A549 (cell line): ENCODE measurements around the gene ADSS1. TPM values are rescaled to one million over a fixed set of nuclear protein-coding genes. Genes with fewer than 3 reads are reported as not detected.

Experiments used
- ATAC-seq, 2 experiments: fragments of 200-7000 bp in 1 of 2; fragments of >200 bp in 1 of 2; cut with Nextera tagmentation in 1 of 2; cut with Tn5 transposase in 1 of 2; 3 replicates each; pipeline versions ENCODE4 v1.8.0 to v1.9.1; 2018 to 2020; ENCODE audit warnings: mild to moderate bottlenecking in 1 of 2, moderate library complexity in 1 of 2
- CTCF ChIA-PET: fragments of 300-600 bp; sonication (Branson Sonifier 250); formaldehyde crosslinking; extraction: SDS; loops from one replicate; lab custom pipeline; 2021; ENCODE audit warnings: antibody characterized with exemption, inconsistent platforms; lab: Yijun Ruan, JAX
- POLR2A ChIA-PET: fragments of 350-600 bp; formaldehyde crosslinking; extraction: SDS; loops from one replicate; lab custom pipeline; 2021; ENCODE audit warnings: antibody characterized with exemption, inconsistent platforms; lab: Yijun Ruan, JAX
- DNase-seq, 2 experiments: peaks; one replicate each; pipeline versions ENCODE4 v3.0.0 to v3.0.0-alpha.2; 2011 to 2016; ENCODE audit warnings: low read depth in 1 of 2, low spot score in 1 of 2
- FAIRE-seq: peaks from 2 replicates; lab custom pipeline; 2011; peaks lifted over from hg19 to GRCh38; lab: Jason Lieb, UNC
- H3K27ac ChIP-seq, 2 experiments: fragments of >200 bp; sonication (Bioruptor Twin); formaldehyde crosslinking; 3 replicates each; pipeline ENCODE4 v1.5.1; 2016 to 2017
- H3K4me1 ChIP-seq: fragments of >200 bp; sonication (Bioruptor Twin); formaldehyde crosslinking; 3 replicates; pipeline ENCODE4 v1.6.1; 2016
- H3K4me2 ChIP-seq: fragments of >200 bp; sonication (Bioruptor Twin); formaldehyde crosslinking; 3 replicates; pipeline ENCODE4 v1.6.1; 2016
- H3K4me3 ChIP-seq: fragments of >200 bp; sonication (Bioruptor Twin); formaldehyde crosslinking; 3 replicates; pipeline ENCODE4 v1.5.1; 2016
- H3K9me3 ChIP-seq: fragments of >200 bp; sonication (Bioruptor Twin); formaldehyde crosslinking; 3 replicates; pipeline ENCODE4 v1.6.1; 2016
- BHLHE40 ChIP-seq: IDR thresholded peaks from 2 replicates; pipeline ENCODE4 v1.6.1; 2012; ENCODE audit warnings: low read depth, low read length, inconsistent platforms
- CBX2 ChIP-seq: fragments of 200-600 bp; sonication (generic); IDR thresholded peaks from 2 replicates; pipeline ENCODE4 v1.6.1; 2016; ENCODE audit warnings: low read depth, mild to moderate bottlenecking, borderline replicate concordance
- CHD2 ChIP-seq: fragments of 150-350 bp; IDR thresholded peaks from 2 replicates; pipeline ENCODE4 v1.6.1; 2014; ENCODE audit warnings: low read length; ENCODE audit not compliant: partially characterized antibody
- EHMT2 ChIP-seq: fragments of 200-600 bp; sonication (generic); IDR thresholded peaks from 2 replicates; pipeline ENCODE4 v1.6.1; 2016; ENCODE audit warnings: antibody characterized with exemption, low read depth, mild to moderate bottlenecking, moderate library complexity
- ELK1 ChIP-seq: fragments of 150-350 bp; IDR thresholded peaks from 2 replicates; pipeline ENCODE4 v1.6.1; 2014; ENCODE audit warnings: low read depth, mild to moderate bottlenecking, low read length
- FOSL2 ChIP-seq, 2 experiments: fragments of 450-650 bp in 1 of 2; fragments of >200 bp in 1 of 2; sonication (Bioruptor Twin) in 1 of 2; formaldehyde crosslinking; IDR thresholded peaks; 2 replicates each; pipeline versions ENCODE4 v1.5.0 to v1.6.1; 2016 to 2020; ENCODE audit warnings: mild to moderate bottlenecking in 1 of 2, moderate library complexity in 1 of 2
- GATA3 ChIP-seq: IDR thresholded peaks from 2 replicates; pipeline ENCODE4 v1.6.1; 2012; ENCODE audit warnings: borderline replicate concordance
- HDAC2 ChIP-seq: fragments of 200-600 bp; sonication (generic); IDR thresholded peaks from 2 replicates; pipeline ENCODE4 v1.6.1; 2016
- HES2 ChIP-seq: fragments of >200 bp; sonication (Bioruptor Twin); formaldehyde crosslinking; IDR thresholded peaks from 2 replicates; pipeline ENCODE4 v1.6.1; 2016
- HOXB13 ChIP-seq: fragments of 250-450 bp; sonication (Bioruptor Pico); IDR thresholded peaks from 2 replicates; pipeline ENCODE4 v1.5.0; 2020; ENCODE audit warnings: low read depth, mild to moderate bottlenecking, moderate library complexity
- HOXB5 ChIP-seq: fragments of 250-450 bp; sonication (Bioruptor Pico); IDR thresholded peaks from 2 replicates; pipeline ENCODE4 v1.5.0; 2020; ENCODE audit warnings: mild to moderate bottlenecking, moderate library complexity
- JUN ChIP-seq, 2 experiments: fragments of >200 bp; sonication (Bioruptor Twin); formaldehyde crosslinking; IDR thresholded peaks; 2 replicates in 1 of 2; 3 replicates in 1 of 2; pipeline ENCODE4 v1.6.1; 2016 to 2017
- KDM1A ChIP-seq: fragments of 200-600 bp; sonication (generic); IDR thresholded peaks from 2 replicates; pipeline ENCODE4 v1.6.1; 2016; ENCODE audit warnings: low read depth, mild to moderate bottlenecking
- KDM5A ChIP-seq: fragments of 200-600 bp; sonication (generic); IDR thresholded peaks from 2 replicates; pipeline ENCODE4 v1.6.1; 2016; ENCODE audit warnings: antibody characterized with exemption, mild to moderate bottlenecking
- MAZ ChIP-seq: fragments of 150-350 bp; IDR thresholded peaks from 2 replicates; pipeline ENCODE4 v1.6.1; 2014; ENCODE audit warnings: antibody characterized with exemption, low read depth, low read length, borderline replicate concordance
- NFE2L2 ChIP-seq: fragments of 150-350 bp; conservative IDR thresholded peaks from 2 replicates; pipeline ENCODE4 v1.6.1; 2014; ENCODE audit warnings: low read length
- PHF8 ChIP-seq: fragments of 200-600 bp; sonication (generic); IDR thresholded peaks from 2 replicates; pipeline ENCODE4 v1.6.1; 2016; ENCODE audit warnings: low read depth, mild to moderate bottlenecking, antibody characterized with exemption, moderate library complexity, borderline replicate concordance
- POLR2A ChIP-seq: IDR thresholded peaks from 2 replicates; pipeline ENCODE4 v1.6.1; 2012; ENCODE audit warnings: mild to moderate bottlenecking, low read length
- RCOR1 ChIP-seq: fragments of 150-350 bp; IDR thresholded peaks from 2 replicates; pipeline ENCODE4 v1.6.1; 2014; ENCODE audit warnings: antibody characterized with exemption, low read length, low read depth
- SREBF2 ChIP-seq: fragments of 450-650 bp; IDR thresholded peaks from 2 replicates; pipeline ENCODE4 v1.6.1; 2014; ENCODE audit warnings: mild to moderate bottlenecking, moderate library complexity
- TFCP2L1 ChIP-seq: fragments of 250-450 bp; sonication (Bioruptor Pico); IDR thresholded peaks from 2 replicates; pipeline ENCODE4 v1.5.0; 2021; ENCODE audit warnings: mild to moderate bottlenecking
- TP53 ChIP-seq: fragments of 250-450 bp; sonication (Bioruptor Pico); IDR thresholded peaks from 2 replicates; pipeline ENCODE4 v1.5.0; 2021; ENCODE audit warnings: mild to moderate bottlenecking, moderate library complexity
- ZC3H11A ChIP-seq: fragments of 450-650 bp; IDR thresholded peaks from 2 replicates; pipeline ENCODE4 v1.6.1; 2014; ENCODE audit warnings: antibody characterized with exemption, mild to moderate bottlenecking
- ZSCAN20 ChIP-seq: fragments of 250-450 bp; sonication (Bioruptor Pico); IDR thresholded peaks from 2 replicates; pipeline ENCODE4 v1.8.0; 2022; ENCODE audit warnings: mild to moderate bottlenecking, moderate library complexity
- WGBS: methylation state at CpG from one replicate; pipeline ENCODE4 v1.1.6; 2017; ENCODE audit errors: missing lambda C conversion rate; 5-methylcytosine and 5-hydroxymethylcytosine counted together
- polyA plus RNA-seq, 4 experiments: library from polyadenylated mRNA; depleted of rRNA in 3 of 4; stranded (reverse); fragments of >200 nt; fragmentation: RNase III in 1 of 4; extraction: RNeasy Plus Mini Kit Qiagen cat#74134 plus additional on column Dnase treatment in 1 of 4; gene quantifications; 2 replicates in 3 of 4; 3 replicates in 1 of 4; pipeline ENCODE4 v1.2.3, GENCODE V29; 2011 to 2017

ADSS1 gene
- polyA plus RNA-seq, 2 of the 4 experiments (the other 2 are of a cell fraction), result 6.2 to 10.1 TPM

- CTCF ChIA-PET, result interaction anchor here (1.1 to 6.1 kb wide), 3 partner anchors 17 to 39 kb away, joined by 4 to 48 read pairs (median 9); no protein-coding TSS in a partner anchor
- 88% methylated on average over 23 of the region's 30 CpGs for WGBS
These were observed 63.0 kb downstream of the ADSS1 start for GRCh38 chr14:104786726-104787675.

GRCh38 chr14:104787736-104788135, 63.7 kb downstream of the ADSS1 start:
- no peak for TF ChIP-seq NFE2L2
- TF ChIP-seq GATA3, result no peak
- TF ChIP-seq CHD2, result no peak
- TF ChIP-seq KDM1A, result no peak
- TF ChIP-seq CBX2, result no peak
- TF ChIP-seq HOXB5 (CRISPR knock-in tag), result no peak
- no peak for TF ChIP-seq RCOR1
- TF ChIP-seq HOXB13, result no peak
- no peak for TF ChIP-seq TFCP2L1 (CRISPR knock-in tag)
- TF ChIP-seq FOSL2 (IDR thresholded peaks at IDR 0.05), result no peak
- no peak for TF ChIP-seq FOSL2 (CRISPR knock-in tag; IDR thresholded peaks at IDR 0.05)
- no peak for TF ChIP-seq EHMT2
- TF ChIP-seq JUN (IDR thresholded peaks at IDR 0.05), result no peak
- no peak for TF ChIP-seq ELK1
- no peak for TF ChIP-seq BHLHE40
- TF ChIP-seq SREBF2, result no peak
- no peak for TF ChIP-seq ZSCAN20 (CRISPR knock-in tag)
- TF ChIP-seq, all 56 proteins: peak for 0
- 94% methylated on average over 4 of the region's 7 CpGs for WGBS
- CTCF ChIA-PET, result interaction anchor here (1.3 to 6.1 kb wide), 3 partner anchors 12 to 38 kb away, joined by 4 to 48 read pairs (median 9); no protein-coding TSS in a partner anchor
- POLR2A ChIA-PET, result no interaction called here
- no peak for FAIRE-seq
- no peak for DNase-seq
- no peak for ATAC-seq
- Histone ChIP-seq H3K4me3 (no peak overlapping the region), H3K4me2 (no peak overlapping the region), H3K4me1 (peaks cover 18% of the 10 kb centered on the region; the same call in 2 of the 3 replicates), H3K9me3 (no peaks in the 10 kb centered on the region), H3K27ac (no peak overlapping the region)

More at GRCh38 chr14:104786726-104787675, 63.0 kb downstream of the ADSS1 start:
- no peak overlapping the region for H3K4me2 ChIP-seq
- DNase-seq (no peak), FAIRE-seq (no peak), ATAC-seq (no peak)
- no peaks in the 10 kb centered on the region for H3K9me3 ChIP-seq
- peaks cover 11% of the 10 kb centered on the region; the same call in 1 of the 3 replicates for H3K4me1 ChIP-seq
- POLR2A ChIA-PET, result no interaction called here
- no peak for TF ChIP-seq HDAC2
- no peak for TF ChIP-seq CBX2
- no peak for TF ChIP-seq NFE2L2
- no peak for TF ChIP-seq TP53
- TF ChIP-seq KDM1A, result no peak
- TF ChIP-seq TFCP2L1 (CRISPR knock-in tag), result no peak
- TF ChIP-seq HES2, result no peak
- no peak for TF ChIP-seq KDM5A
- TF ChIP-seq POLR2A, result no peak
- no peak for TF ChIP-seq HOXB13
- no peak for TF ChIP-seq MAZ
- TF ChIP-seq PHF8, result no peak
- TF ChIP-seq ZC3H11A, result no peak
- TF ChIP-seq FOSL2 (IDR thresholded peaks at IDR 0.05), result no peak
- TF ChIP-seq FOSL2 (CRISPR knock-in tag; IDR thresholded peaks at IDR 0.05), result no peak
- no peak overlapping the region for H3K4me3 ChIP-seq
- H3K27ac ChIP-seq, result no peak overlapping the region
